HG03108 (cell line): Measurements from ENCODE around the gene QSOX2.

Source experiments
- ATAC-seq: cut with Tn5 transposase; IDR thresholded peaks from one replicate; pipeline ENCODE4 v1.9.1; 2021; ENCODE audit warnings: moderate library complexity; ENCODE audit not compliant: unreplicated experiment

The QSOX2 gene

GRCh38 chr9:136204838-136205706, 40.5 kb downstream of the QSOX2 start, which contains the start of gene LHX3:
LHX3 (minus strand) TSS chr9:136205128; CDS start chr9:136205012, 116 bp downstream.
- no peak for ATAC-seq

- ATAC-seq = no peak
Observed at GRCh38 chr9:136204145-136204805, 41.3 kb downstream of the QSOX2 start.

- ATAC-seq = no peak
Observed at GRCh38 chr9:136203408-136204144, 42.0 kb downstream of the QSOX2 start.

GRCh38 chr9:136202454-136203407, 42.9 kb downstream of the QSOX2 start:
- ATAC-seq = no peak

- no peak for ATAC-seq
Observed at GRCh38 chr9:136201609-136202453, 43.8 kb downstream of the QSOX2 start.

- ATAC-seq = no peak
Observed at GRCh38 chr9:136201174-136201573, 44.4 kb downstream of the QSOX2 start.

GRCh38 chr9:136200424-136200823, 45.2 kb downstream of the QSOX2 start:
- ATAC-seq = no peak

GRCh38 chr9:136199391-136200288, 46.0 kb downstream of the QSOX2 start:
- no peak for ATAC-seq

- ATAC-seq = no peak
Observed at GRCh38 chr9:136198605-136199083, 47.0 kb downstream of the QSOX2 start.

GRCh38 chr9:136197930-136198604, 47.5 kb downstream of the QSOX2 start:
- no peak for ATAC-seq

GRCh38 chr9:136197084-136197875, 48.3 kb downstream of the QSOX2 start:
- no peak for ATAC-seq

- ATAC-seq = no peak
Observed at GRCh38 chr9:136196404-136197083, 49.1 kb downstream of the QSOX2 start.

GRCh38 chr9:136194540-136194939, 51.1 kb downstream of the QSOX2 start:
- ATAC-seq = no peak

- ATAC-seq = no peak
Observed at GRCh38 chr9:136193891-136194279, 51.7 kb downstream of the QSOX2 start.

- ATAC-seq = no peak
Observed at GRCh38 chr9:136193127-136193890, 52.3 kb downstream of the QSOX2 start.
